Spleen (tissue), 11 donors: Measurements from ENCODE around the gene TENM4. TPM values are rescaled to one million over a fixed set of nuclear protein-coding genes. Genes with fewer than 3 reads are reported as not detected.

Experiments used
- DNase-seq: peaks from one replicate; pipeline ENCODE4 v3.0.0-alpha.2; 2020
- H3K27ac ChIP-seq, 8 donors: fragments of 200-600 bp; sonication (generic) in 7 of 8; 1 replicate in 4 of 8; 2 replicates in 4 of 8; pipeline versions ENCODE4 v1.5.0 to v1.8.0; 2016 to 2021; ENCODE audit warnings: inconsistent platforms in 4 of 8, mild to moderate bottlenecking in 4 of 8, moderate library complexity in 1 of 8
- H3K27me3 ChIP-seq, 7 donors: fragments of 200-600 bp; sonication (generic) in 6 of 7; replicated peaks in 1 of 7; 1 replicate in 4 of 7; 2 replicates in 3 of 7; pipeline versions ENCODE4 v1.5.0 to v1.8.0; 2016 to 2021; ENCODE audit warnings: inconsistent platforms in 3 of 7, mild to moderate bottlenecking in 1 of 7
- H3K36me3 ChIP-seq, 6 donors: fragments of 200-600 bp; sonication (generic) in 5 of 6; 1 replicate in 4 of 6; 2 replicates in 2 of 6; pipeline versions ENCODE4 v1.5.0 to v1.8.0; 2016 to 2021; ENCODE audit warnings: inconsistent platforms in 2 of 6
- H3K4me1 ChIP-seq, 6 donors: fragments of 200-600 bp; sonication (generic) in 5 of 6; 1 replicate in 3 of 6; 2 replicates in 3 of 6; pipeline versions ENCODE4 v1.5.0 to v1.8.0; 2016 to 2021; ENCODE audit warnings: inconsistent platforms in 3 of 6
- H3K4me3 ChIP-seq, 8 donors: fragments of 200-600 bp; sonication (generic) in 7 of 8; 1 replicate in 4 of 8; 2 replicates in 4 of 8; pipeline versions ENCODE4 v1.5.0 to v1.8.0; 2016 to 2021; ENCODE audit warnings: inconsistent platforms in 4 of 8, mild to moderate bottlenecking in 4 of 8, moderate library complexity in 2 of 8
- H3K9me3 ChIP-seq, 8 donors: fragments of 200-600 bp; sonication (generic) in 7 of 8; 1 replicate in 4 of 8; 2 replicates in 4 of 8; pipeline versions ENCODE4 v1.5.0 to v1.8.0; 2016 to 2021; ENCODE audit warnings: inconsistent platforms in 4 of 8
- CTCF ChIP-seq, 11 experiments: fragments of 200-600 bp in 7 of 11; fragments of 450-650 bp in 4 of 11; sonication (generic) in 4 of 11; IDR thresholded peaks in 8 of 11; conservative IDR thresholded peaks in 3 of 11; 1 replicate in 7 of 11; 2 replicates in 4 of 11; pipeline versions ENCODE4 v1.4.0 to v1.8.0; 2016 to 2021; ENCODE audit warnings: antibody characterized with exemption in 11 of 11, inconsistent platforms in 4 of 11, mild to moderate bottlenecking in 1 of 11
- POLR2A ChIP-seq, 3 donors: fragments of 450-650 bp; IDR thresholded peaks; one replicate each; pipeline ENCODE4 v1.5.1; 2017; ENCODE audit warnings: antibody characterized with exemption in 3 of 3, mild to moderate bottlenecking in 1 of 3
- POLR2AphosphoS5 ChIP-seq, 3 donors: sonication (generic); formaldehyde crosslinking; IDR thresholded peaks; one replicate each; pipeline ENCODE4 v1.5.1; 2017; ENCODE audit warnings: antibody characterized with exemption in 3 of 3
- WGBS, 5 donors: extraction: QIAGEN DNeasy Blood & Tissue Kit in 3 of 5; methylation state at CpG; one replicate each; pipeline versions ENCODE4 v1.1.5 to v1.1.7; 2013 to 2018; 5-methylcytosine and 5-hydroxymethylcytosine counted together
- intact Hi-C: fragments of 100-400 bp; cut with DNase I; formaldehyde crosslinking; loops from one replicate; pipeline ENCODE4 v1.15.0; 2023; ENCODE audit warnings: low total_unique reads
- polyA plus RNA-seq, 3 donors: library from polyadenylated mRNA; stranded (reverse); fragments of 200-250 nt; gene quantifications; one replicate each; pipeline ENCODE4 v1.2.1, GENCODE V29; 2013
- total RNA-seq, 7 donors: library from RNA; depleted of rRNA in 3 of 7; stranded (reverse); fragments of >200 nt in 3 of 7; fragmentation: NEBNext Ultra II Directional in 4 of 7; extraction: Animal tissue kit (Norgen Biotek cat#: 25700) in 4 of 7; gene quantifications; one replicate each; pipeline versions ENCODE4 v1.1.0 to v1.2.1, GENCODE V29; 2016 to 2021
- donor health status: healthy with polysubstance abuse.
- donor health status: DM: no; HTN: no; CAD: no; lungs with moderate emphysema.
- donor health status: DM: no; HTN: no; CAD: no.
- donor health status: Bipolar disorder and iron deficiency.
- donor health status: healthy.
- donor health status: DM: no; HTN: no; CAD: no.
- donor health status: DM: yes; HTN: yes; CAD: no.

TENM4 gene
- total and polyA plus RNA-seq, 10 donors, result 0.09 to 4.5 (median 1.2) TPM

GRCh38 chr11:78977009-78977408 is 463.8 kb downstream of the TENM4 start:
- H3K36me3 ChIP-seq, result no peaks in the 10 kb centered on the region
- H3K27me3 ChIP-seq, result no peaks in the 10 kb centered on the region
- peaks cover 0 to 7% (median 0%) of the 10 kb centered on the region in 8 donors for H3K9me3 ChIP-seq
- intact Hi-C loops, result no loop called here
- WGBS, 5 donors, result 89 to 98% (median 92%) methylated on average over 3 of the region's 3 CpGs
- H3K27ac ChIP-seq, result no peak overlapping the region
- TF ChIP-seq POLR2A (IDR thresholded peaks at IDR 0.05), result no peak
- TF ChIP-seq POLR2AphosphoS5 (IDR thresholded peaks at IDR 0.05), result no peak
- no peak for TF ChIP-seq CTCF (IDR thresholded peaks at IDR 0.05 in 8 of 11, conservative IDR thresholded peaks at IDR 0.05 in 3 of 11)
- no peak overlapping the region for H3K4me3 ChIP-seq
- DNase-seq, result no peak
- H3K4me1 ChIP-seq, result no peaks in the 10 kb centered on the region

GRCh38 chr11:78975081-78975480 is 465.7 kb downstream of the TENM4 start:
- H3K27me3 ChIP-seq, result no peaks in the 10 kb centered on the region
- 59 to 74% (median 66%) methylated on average over 5 of the region's 5 CpGs for WGBS, 5 donors
- no peaks in the 10 kb centered on the region for H3K36me3 ChIP-seq
- H3K4me1 ChIP-seq, result no peaks in the 10 kb centered on the region
- H3K4me3 ChIP-seq, result no peak overlapping the region
- H3K9me3 ChIP-seq, result peaks cover 0 to 7% (median 0%) of the 10 kb centered on the region in 8 donors
- no peak overlapping the region for H3K27ac ChIP-seq
- TF ChIP-seq POLR2AphosphoS5 (IDR thresholded peaks at IDR 0.05) (no peak), POLR2A (IDR thresholded peaks at IDR 0.05) (no peak), CTCF (IDR thresholded peaks at IDR 0.05 in 8 of 11, conservative IDR thresholded peaks at IDR 0.05 in 3 of 11) (no peak)
- intact Hi-C loops, result no loop called here
- DNase-seq, result no peak

GRCh38 chr11:78973876-78974275 is 467.0 kb downstream of the TENM4 start:
- no peaks in the 10 kb centered on the region for H3K36me3 ChIP-seq
- intact Hi-C loops, result no loop called here
- no peak for DNase-seq
- WGBS, 5 donors, result 50 to 78% (median 58%) methylated on average over 1 of the region's 1 CpG
- no peaks in the 10 kb centered on the region for H3K27me3 ChIP-seq
- no peaks in the 10 kb centered on the region for H3K4me1 ChIP-seq
- H3K27ac ChIP-seq, result no peak overlapping the region
- H3K9me3 ChIP-seq, result peaks cover 0 to 7% (median 0%) of the 10 kb centered on the region in 8 donors
- H3K4me3 ChIP-seq, result no peak overlapping the region
- TF ChIP-seq POLR2A (IDR thresholded peaks at IDR 0.05), result no peak
- TF ChIP-seq CTCF (IDR thresholded peaks at IDR 0.05 in 8 of 11, conservative IDR thresholded peaks at IDR 0.05 in 3 of 11), result no peak
- no peak for TF ChIP-seq POLR2AphosphoS5 (IDR thresholded peaks at IDR 0.05)

GRCh38 chr11:78972590-78972989 is 468.2 kb downstream of the TENM4 start:
- TF ChIP-seq CTCF (IDR thresholded peaks at IDR 0.05 in 8 of 11, conservative IDR thresholded peaks at IDR 0.05 in 3 of 11) (no peak), POLR2AphosphoS5 (IDR thresholded peaks at IDR 0.05) (no peak), POLR2A (IDR thresholded peaks at IDR 0.05) (no peak)
- intact Hi-C loops, result no loop called here
- Histone ChIP-seq H3K4me1 (no peaks in the 10 kb centered on the region), H3K9me3 (peaks cover 0 to 3% (median 0%) of the 10 kb centered on the region in 8 donors), H3K4me3 (no peak overlapping the region), H3K27me3 (peaks cover 0 to 8% (median 0%) of the 10 kb centered on the region in 7 donors), H3K36me3 (no peaks in the 10 kb centered on the region), H3K27ac (no peak overlapping the region)
- no peak for DNase-seq
